Effector memory CD4-positive, alpha-beta T cell (primary cell): Measurements from ENCODE around the gene DNAAF8.

Experiments used
- DNase-seq, 3 donors: peaks; one replicate each; pipeline ENCODE4 v3.0.0-alpha.2; 2020
- H3K27ac ChIP-seq: 2 replicates; pipeline ENCODE4 v1.7.0; 2013; ENCODE audit warnings: mild to moderate bottlenecking, low read length, moderate library complexity; ENCODE audit not compliant: insufficient read depth, poor library complexity, severe bottlenecking
- H3K27me3 ChIP-seq: replicated peaks from 2 replicates; pipeline ENCODE4 v1.7.0; 2013; ENCODE audit warnings: mild to moderate bottlenecking, low read length; ENCODE audit not compliant: insufficient read depth, control insufficient read depth, poor library complexity, severe bottlenecking
- H3K36me3 ChIP-seq: 2 replicates; pipeline ENCODE4 v1.7.0; 2013; ENCODE audit warnings: mild to moderate bottlenecking, low read length, moderate library complexity; ENCODE audit not compliant: control insufficient read depth, insufficient read depth
- H3K4me1 ChIP-seq: 2 replicates; pipeline ENCODE4 v1.7.0; 2013; ENCODE audit warnings: low read length, mild to moderate bottlenecking; ENCODE audit not compliant: control insufficient read depth, insufficient read depth, poor library complexity, severe bottlenecking
- H3K4me3 ChIP-seq: 2 replicates; pipeline ENCODE4 v1.7.0; 2013; ENCODE audit warnings: low read length, low read depth, mild to moderate bottlenecking; ENCODE audit not compliant: insufficient read depth, poor library complexity, severe bottlenecking
- H3K9me3 ChIP-seq: 2 replicates; pipeline ENCODE4 v1.7.0; 2013; ENCODE audit warnings: mild to moderate bottlenecking, low read length, moderate library complexity; ENCODE audit not compliant: control insufficient read depth
- total RNA-seq, 3 donors: gene quantifications; one replicate each; lab custom pipeline; 2026; lab: John Stamatoyannopoulos, UW

DNAAF8 gene
- total RNA-seq, result 0 to 0.58 (median 0.17) reads per million in 3 donors

- peak within 1 kb of the TSS; percentile 86 for H3K4me3 ChIP-seq
- H3K27me3 ChIP-seq, result no peaks in the 10 kb centered on the region
- no peaks in the 10 kb centered on the region for H3K9me3 ChIP-seq
- H3K36me3 ChIP-seq, result peaks cover 9% of the 10 kb centered on the region
- peak; percentile 67 to 76 (median 70) for DNase-seq
- peak within 1 kb of the TSS; percentile 78 for H3K27ac ChIP-seq
- H3K4me1 ChIP-seq, result peaks cover 14% of the 10 kb centered on the region
Observed at GRCh38 chr16:4734063-4734729, at the start of gene DNAAF8, which contains the start of gene ANKS3. TSS of gene DNAAF8 (plus strand) at chr16:4734537. CDS start at chr16:4736515, 1,978 bp downstream. TSS of gene ANKS3 (minus strand) at chr16:4734271. CDS start at chr16:4730149, 4,122 bp downstream.

DNA sequence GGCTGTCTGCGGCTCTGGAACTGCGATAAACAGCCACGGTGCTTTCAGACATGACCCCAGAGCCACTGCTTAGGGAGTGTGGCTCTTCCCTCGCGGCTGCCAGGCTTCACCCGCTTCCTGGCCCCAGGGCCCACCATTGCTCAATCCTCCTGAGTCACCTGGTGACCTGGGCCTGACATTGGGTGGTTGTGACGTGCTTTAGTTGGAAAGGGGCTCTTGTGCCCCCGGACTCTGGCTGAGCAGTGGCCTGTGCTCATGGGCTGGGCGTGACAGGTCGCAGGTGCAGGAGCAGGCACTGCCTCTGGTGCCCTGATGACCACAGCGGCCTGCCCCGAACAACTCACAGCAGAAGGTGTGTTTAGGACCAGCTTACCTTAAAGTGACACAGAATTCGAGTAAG lies 49.6 kb upstream of the DNAAF8 start:
- H3K36me3 ChIP-seq, result peaks cover 51% of the 10 kb centered on the region
- H3K27me3 ChIP-seq, result no peaks in the 10 kb centered on the region
- H3K4me3 ChIP-seq, result no peak overlapping the region
- H3K4me1 ChIP-seq, result no peaks in the 10 kb centered on the region
- no peaks in the 10 kb centered on the region for H3K9me3 ChIP-seq
- DNase-seq, result no peak
- H3K27ac ChIP-seq, result no peak overlapping the region

GRCh38 chr16:4685292-4685691 lies 49.0 kb upstream of the DNAAF8 start:
- Histone ChIP-seq H3K36me3 (peaks cover 53% of the 10 kb centered on the region), H3K27ac (no peak overlapping the region), H3K9me3 (no peaks in the 10 kb centered on the region), H3K4me1 (no peaks in the 10 kb centered on the region), H3K4me3 (no peak overlapping the region), H3K27me3 (no peaks in the 10 kb centered on the region)
- no peak for DNase-seq

- Histone ChIP-seq H3K9me3 (no peaks in the 10 kb centered on the region), H3K27me3 (no peaks in the 10 kb centered on the region), H3K36me3 (peaks cover 53% of the 10 kb centered on the region), H3K4me1 (no peaks in the 10 kb centered on the region), H3K4me3 (no peak overlapping the region), H3K27ac (no peak overlapping the region)
- no peak for DNase-seq
Observed at GRCh38 chr16:4685776-4686496, 48.4 kb upstream of the DNAAF8 start.

DNA sequence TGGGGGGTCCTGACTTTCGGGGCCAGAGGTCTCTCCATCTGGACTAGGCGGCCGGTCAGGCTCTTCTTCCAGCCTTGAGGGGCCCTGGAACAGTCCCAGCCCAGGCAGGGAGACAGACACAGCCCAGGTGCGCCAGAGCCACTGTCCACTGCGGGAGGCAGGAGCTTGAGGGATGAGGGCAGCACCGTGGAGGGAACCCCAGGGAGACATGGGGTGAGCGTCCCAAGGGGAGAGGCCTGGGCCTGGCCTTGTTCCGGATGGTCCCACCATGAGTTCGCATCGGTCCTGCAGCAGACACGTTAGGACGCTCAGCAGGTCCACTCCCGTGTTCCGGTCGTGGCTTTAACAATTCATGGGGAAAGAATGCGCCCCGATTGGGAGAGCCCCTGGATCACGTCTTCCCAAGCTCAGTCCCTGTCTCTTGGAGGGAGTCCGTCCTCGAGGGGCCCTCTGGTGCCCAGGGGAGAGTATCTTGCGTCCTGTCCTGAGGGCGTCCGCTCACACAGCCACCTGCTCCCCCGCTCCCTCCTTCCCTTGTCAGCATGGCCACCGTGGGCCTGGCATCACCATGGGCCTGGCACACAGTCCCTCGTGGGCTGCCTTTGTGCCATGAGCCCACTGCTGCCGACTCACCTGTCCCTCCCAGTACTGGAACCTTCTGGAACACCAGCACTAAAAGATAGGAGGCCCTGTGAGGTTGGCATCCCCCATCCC lies 47.7 kb upstream of the DNAAF8 start:
- no peaks in the 10 kb centered on the region for H3K27me3 ChIP-seq
- no peak overlapping the region for H3K4me3 ChIP-seq
- no peak overlapping the region for H3K27ac ChIP-seq
- no peaks in the 10 kb centered on the region for H3K9me3 ChIP-seq
- no peak for DNase-seq
- peaks cover 53% of the 10 kb centered on the region for H3K36me3 ChIP-seq
- H3K4me1 ChIP-seq, result no peaks in the 10 kb centered on the region

- Histone ChIP-seq H3K36me3 (peaks cover 47% of the 10 kb centered on the region), H3K9me3 (no peaks in the 10 kb centered on the region)
Observed at GRCh38 chr16:4687416-4687815, 46.9 kb upstream of the DNAAF8 start.

GRCh38 chr16:4687946-4688673 lies 46.2 kb upstream of the DNAAF8 start:
- peaks cover 10% of the 10 kb centered on the region for H3K4me1 ChIP-seq
- H3K27ac ChIP-seq, result no peak overlapping the region
- peaks cover 42% of the 10 kb centered on the region for H3K36me3 ChIP-seq
- no peak for DNase-seq
- H3K27me3 ChIP-seq, result no peaks in the 10 kb centered on the region
- H3K9me3 ChIP-seq, result no peaks in the 10 kb centered on the region
- no peak overlapping the region for H3K4me3 ChIP-seq

More at GRCh38 chr16:4687416-4687815, 46.9 kb upstream of the DNAAF8 start:
- no peak overlapping the region for H3K27ac ChIP-seq
- no peak for DNase-seq
- H3K4me1 ChIP-seq, result peaks cover 3% of the 10 kb centered on the region
- no peak overlapping the region for H3K4me3 ChIP-seq
- H3K27me3 ChIP-seq, result no peaks in the 10 kb centered on the region

DNA sequence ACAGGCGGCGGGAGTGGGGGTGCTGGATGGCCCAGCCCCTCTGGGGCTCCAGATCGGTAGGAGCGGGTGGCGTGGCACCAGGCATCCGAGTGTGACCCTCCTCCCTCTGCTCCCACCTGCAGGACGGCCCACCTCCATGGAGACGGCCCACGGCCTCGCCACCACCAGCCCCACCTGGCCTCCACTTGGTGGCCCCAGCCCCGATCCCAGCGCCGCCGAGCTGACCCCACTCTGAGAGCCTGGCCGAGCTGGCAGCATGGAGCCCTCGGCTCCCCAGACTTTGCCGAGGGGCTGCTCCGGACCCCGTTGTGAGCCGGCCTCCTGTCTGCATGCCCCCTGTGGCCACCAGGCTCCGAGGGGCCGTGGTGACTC lies 45.7 kb upstream of the DNAAF8 start:
- Histone ChIP-seq H3K4me1 (peaks cover 10% of the 10 kb centered on the region), H3K27ac (no peak overlapping the region), H3K27me3 (no peaks in the 10 kb centered on the region), H3K4me3 (no peak overlapping the region), H3K9me3 (no peaks in the 10 kb centered on the region), H3K36me3 (peaks cover 37% of the 10 kb centered on the region)
- no peak for DNase-seq

GRCh38 chr16:4689091-4689671 lies 45.2 kb upstream of the DNAAF8 start:
- Histone ChIP-seq H3K4me1 (peaks cover 12% of the 10 kb centered on the region), H3K27ac (no peak overlapping the region), H3K4me3 (no peak overlapping the region), H3K36me3 (peaks cover 32% of the 10 kb centered on the region), H3K27me3 (no peaks in the 10 kb centered on the region), H3K9me3 (no peaks in the 10 kb centered on the region)
- no peak for DNase-seq
